ENCODE data around the gene FOXP1. TPM values are rescaled to one million over a fixed set of nuclear protein-coding genes. Genes with fewer than 3 reads are reported as not detected.
A peak's percentile ranks its signal among the peaks of the same experiment; 100 is the strongest.

FOXP1 gene
- total RNA-seq, 4 donors from 2014 or later = 103 to 173 (median 140) TPM

- Histone ChIP-seq H3K27me3 (no peaks in the 10 kb centered on the region), H3K27ac (peak overlapping the region; percentile 80 to 96 (median 92)), H3K4me3 (peak overlapping the region; percentile 58 to 79 (median 72)), H3K4me1 (peaks cover 0 to 50% (median 23%) of the 10 kb centered on the region in 4 donors), H3K36me3 (no peaks in the 10 kb centered on the region), H3K9me3 (no peaks in the 10 kb centered on the region)
- TF ChIP-seq CTCF (IDR thresholded peaks at IDR 0.05) (no peak), POLR2A (IDR thresholded peaks at IDR 0.05) (no peak)
- DNase-seq = no peak
Observed at GRCh38 chr3:71062952-71063772, 520.4 kb downstream of the FOXP1 start.

GRCh38 chr3:71062037-71062932, 521.2 kb downstream of the FOXP1 start:
- Histone ChIP-seq H3K27me3 (no peaks in the 10 kb centered on the region), H3K4me3 (peak overlapping the region; percentile 58 to 79 (median 72)), H3K36me3 (no peaks in the 10 kb centered on the region), H3K9me3 (no peaks in the 10 kb centered on the region), H3K4me1 (peaks cover 0 to 57% (median 25%) of the 10 kb centered on the region in 4 donors), H3K27ac (peak overlapping the region; percentile 80 to 96 (median 92))
- TF ChIP-seq POLR2A (IDR thresholded peaks at IDR 0.05) (no peak), CTCF (IDR thresholded peaks at IDR 0.05) (no peak)
- no peak for DNase-seq

GRCh38 chr3:71061581-71061980, 521.9 kb downstream of the FOXP1 start:
- DNase-seq = no peak
- Histone ChIP-seq H3K27ac (peak overlapping the region; percentile 80 to 96 (median 92)), H3K9me3 (no peaks in the 10 kb centered on the region), H3K27me3 (no peaks in the 10 kb centered on the region), H3K4me1 (peaks cover 0 to 56% (median 22%) of the 10 kb centered on the region in 4 donors), H3K4me3 (no peak overlapping the region), H3K36me3 (no peaks in the 10 kb centered on the region)
- TF ChIP-seq POLR2A (IDR thresholded peaks at IDR 0.05) (no peak), CTCF (IDR thresholded peaks at IDR 0.05) (no peak)

GRCh38 chr3:71061037-71061436, 522.5 kb downstream of the FOXP1 start:
- H3K9me3 ChIP-seq = no peaks in the 10 kb centered on the region
- TF ChIP-seq POLR2A (IDR thresholded peaks at IDR 0.05) = no peak
- TF ChIP-seq CTCF (IDR thresholded peaks at IDR 0.05) = no peak
- no peaks in the 10 kb centered on the region for H3K36me3 ChIP-seq
- peak overlapping the region in 1 of 4 donors; percentile 9 for H3K4me3 ChIP-seq
- peaks cover 0 to 56% (median 22%) of the 10 kb centered on the region in 4 donors for H3K4me1 ChIP-seq
- H3K27ac ChIP-seq = peak overlapping the region in 2 of 4 donors; percentile 50 to 96
- H3K27me3 ChIP-seq = no peaks in the 10 kb centered on the region
- no peak for DNase-seq

- Histone ChIP-seq H3K4me1 (peaks cover 0 to 56% (median 24%) of the 10 kb centered on the region in 4 donors), H3K27ac (peak overlapping the region in 2 of 4 donors; percentile 50 to 96), H3K4me3 (no peak overlapping the region)
Observed at GRCh38 chr3:71060536-71060935, 523.0 kb downstream of the FOXP1 start.

More at GRCh38 chr3:71060536-71060935, 523.0 kb downstream of the FOXP1 start:
- Histone ChIP-seq H3K36me3 (no peaks in the 10 kb centered on the region), H3K27me3 (no peaks in the 10 kb centered on the region), H3K9me3 (no peaks in the 10 kb centered on the region)
- DNase-seq = no peak
- no peak for TF ChIP-seq POLR2A (IDR thresholded peaks at IDR 0.05)
- TF ChIP-seq CTCF (IDR thresholded peaks at IDR 0.05) = no peak
